HL-60/S4 treated with phorbol 12-myristate 13-acetate at 8.2 ng/mL for 4 days and 3 days (cell line): ENCODE measurements around the gene LZTS2.

Source experiments
- in situ Hi-C: fragments of 300-500 bp; cut with MboI; formaldehyde crosslinking; loops from 2 replicates; pipeline ENCODE4 v1.15.0; 2022; ENCODE audit warnings: low sequenced_read_pairs

The LZTS2 gene

GRCh38 chr10:100997360-100998182 is 2.0 kb upstream of the LZTS2 start:
- in situ Hi-C loops = no loop called here

GRCh38 chr10:100998183-100998990 is 1.2 kb upstream of the LZTS2 start:
- in situ Hi-C loops = no loop called here

- in situ Hi-C loops = no loop called here
Measured at GRCh38 chr10:100998991-100999741, 442 bp upstream of the LZTS2 start.

GRCh38 chr10:101000127-101000914 is 713 bp downstream of the LZTS2 start:
- in situ Hi-C loops = no loop called here

- in situ Hi-C loops = no loop called here
Measured at GRCh38 chr10:101000915-101001658, 1.5 kb downstream of the LZTS2 start.

GRCh38 chr10:101001659-101002035 is 2.0 kb downstream of the LZTS2 start:
- in situ Hi-C loops = no loop called here

- in situ Hi-C loops = no loop called here
Measured at GRCh38 chr10:101002456-101002855, 2.8 kb downstream of the LZTS2 start.

- in situ Hi-C loops = no loop called here
Measured at GRCh38 chr10:101003639-101004206, 4.1 kb downstream of the LZTS2 start.

- in situ Hi-C loops = no loop called here
Measured at GRCh38 chr10:101005361-101005760, 5.8 kb downstream of the LZTS2 start.

GRCh38 chr10:101005869-101006567 is 6.4 kb downstream of the LZTS2 start:
- in situ Hi-C loops = no loop called here

- in situ Hi-C loops = no loop called here
Measured at GRCh38 chr10:101006593-101007098, 7.0 kb downstream of the LZTS2 start.

- in situ Hi-C loops = no loop called here
Measured at GRCh38 chr10:101007099-101007711, 7.6 kb downstream of the LZTS2 start.

GRCh38 chr10:101007915-101008822 is 8.6 kb downstream of the LZTS2 start:
- in situ Hi-C loops = no loop called here

GRCh38 chr10:101008823-101009423 is 9.3 kb downstream of the LZTS2 start:
- in situ Hi-C loops = no loop called here

- in situ Hi-C loops = no loop called here
Measured at GRCh38 chr10:101010329-101010728, 10.7 kb downstream of the LZTS2 start.

- in situ Hi-C loops = no loop called here
Measured at GRCh38 chr10:101011517-101012423, 12.2 kb downstream of the LZTS2 start.
